ENCODE measurements around the gene IGF2BP1.
"Not testable (repeated sequence)": the region's sequence is repeated elsewhere in the genome, so short reads cannot be mapped to it uniquely, and the experiment has no call there.

Gene IGF2BP1

GRCh38 chr17:49003557-49004511 is 6.6 kb downstream of the IGF2BP1 start:
- peaks cover 14% of the 10 kb centered on the region for H3K4me1 Mint-ChIP-seq
- no peaks in the 10 kb centered on the region for H3K36me3 Mint-ChIP-seq
- no peak overlapping the region for H3K4me3 Mint-ChIP-seq
- peaks cover 97% of the 10 kb centered on the region for H3K27me3 Mint-ChIP-seq
- no peak for ATAC-seq
- no peak overlapping the region for H3K27ac Mint-ChIP-seq
- no peaks in the 10 kb centered on the region for H3K9me3 Mint-ChIP-seq

- Mint-ChIP-seq H3K27ac (no peak overlapping the region), H3K4me3 (no peak overlapping the region), H3K27me3 (peaks cover 86% of the 10 kb centered on the region), H3K9me3 (no peaks in the 10 kb centered on the region), H3K4me1 (peaks cover 14% of the 10 kb centered on the region), H3K36me3 (no peaks in the 10 kb centered on the region)
- ATAC-seq = no peak
Observed at GRCh38 chr17:49005140-49005539, 8.0 kb downstream of the IGF2BP1 start.

DNA sequence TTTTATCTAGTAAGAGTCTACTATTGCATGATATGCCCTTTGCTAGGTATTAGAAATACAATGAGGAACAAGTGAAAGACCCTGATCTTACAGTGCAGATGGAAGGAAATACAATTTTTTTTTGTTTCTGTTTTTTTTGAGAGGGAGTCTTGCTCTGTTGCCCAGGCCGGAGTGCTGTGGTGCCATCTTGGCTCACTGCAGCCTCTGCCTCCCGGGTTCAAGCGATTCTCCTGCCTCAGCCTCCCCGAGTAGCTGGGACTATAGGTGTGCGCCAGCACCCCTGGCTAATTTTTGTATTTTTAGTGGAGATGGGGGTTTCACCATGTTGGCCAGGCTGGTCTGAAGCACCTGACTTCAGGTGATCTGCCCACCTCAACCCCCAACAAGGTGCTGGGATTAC is 11.7 kb downstream of the IGF2BP1 start:
- H3K36me3 Mint-ChIP-seq, ATAC-seq, H3K9me3 Mint-ChIP-seq, H3K27ac Mint-ChIP-seq, H3K4me1 Mint-ChIP-seq, H3K4me3 Mint-ChIP-seq: not testable (repeated sequence)
- H3K27me3 Mint-ChIP-seq = peaks cover 69% of the 10 kb centered on the region

- H3K27me3 Mint-ChIP-seq = peaks cover 64% of the 10 kb centered on the region
- H3K27ac Mint-ChIP-seq = no peak overlapping the region
- peaks cover 5% of the 10 kb centered on the region for H3K4me1 Mint-ChIP-seq
- no peaks in the 10 kb centered on the region for H3K36me3 Mint-ChIP-seq
- ATAC-seq = no peak
- H3K9me3 Mint-ChIP-seq = no peaks in the 10 kb centered on the region
- H3K4me3 Mint-ChIP-seq = no peak overlapping the region
Observed at GRCh38 chr17:49012769-49013255, 15.6 kb downstream of the IGF2BP1 start.

DNA sequence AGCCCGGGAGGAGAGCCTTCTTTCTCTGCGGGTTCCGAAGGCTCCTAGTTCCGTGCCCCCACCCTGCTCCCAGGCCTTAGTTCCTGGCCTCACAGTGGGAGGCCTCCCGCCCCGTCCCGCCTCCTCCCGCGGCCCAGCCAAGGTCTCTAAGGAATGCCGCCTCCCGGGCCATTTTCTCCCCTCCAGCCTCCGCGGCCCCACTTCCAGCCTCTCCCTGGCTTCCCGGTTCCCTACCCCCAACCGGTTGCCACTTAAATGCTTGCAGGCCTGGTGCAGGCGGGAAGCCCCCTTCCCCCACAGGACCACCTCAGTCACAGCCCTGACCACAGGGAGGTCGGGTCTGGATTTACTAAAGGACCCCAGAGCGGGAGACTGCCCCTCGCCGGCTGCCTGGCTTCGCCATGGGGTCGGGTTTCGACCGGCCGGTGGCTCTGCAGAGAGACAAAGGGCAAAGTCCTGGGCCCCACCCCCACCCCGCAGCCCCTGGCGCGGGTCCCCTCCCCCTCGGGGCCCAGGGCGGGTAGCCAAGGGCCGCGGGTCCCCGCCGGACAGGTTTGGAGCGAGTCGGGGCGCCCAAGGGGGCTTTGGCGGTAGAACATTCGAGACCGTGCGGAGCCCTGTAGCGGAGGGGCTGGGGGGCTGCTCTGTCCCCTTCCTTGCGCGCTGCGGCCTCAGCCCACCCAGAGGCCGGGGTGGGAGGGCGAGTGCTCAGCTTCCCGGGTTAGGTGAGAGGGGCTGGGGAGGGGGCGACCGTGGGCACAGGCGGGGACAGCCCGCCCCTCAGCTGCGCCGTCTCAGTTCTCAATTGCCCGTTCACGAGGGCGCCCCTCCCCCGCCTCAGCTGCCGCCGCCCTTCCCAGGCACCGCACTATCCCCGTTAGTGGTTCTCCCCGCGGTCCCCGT is 16.4 kb downstream of the IGF2BP1 start:
- Mint-ChIP-seq H3K36me3 (no peaks in the 10 kb centered on the region), H3K27me3 (peaks cover 58% of the 10 kb centered on the region)
- ATAC-seq = peak; percentile 44

GRCh38 chr17:49015179-49015923 is 18.2 kb downstream of the IGF2BP1 start:
- Mint-ChIP-seq H3K36me3 (no peaks in the 10 kb centered on the region), H3K27me3 (peaks cover 51% of the 10 kb centered on the region), H3K27ac (no peak overlapping the region), H3K4me3 (no peak overlapping the region), H3K9me3 (no peaks in the 10 kb centered on the region), H3K4me1 (peaks cover 5% of the 10 kb centered on the region)
- peak; percentile 6 for ATAC-seq

More for the DNA sequence above, 16.4 kb downstream of the IGF2BP1 start:
- H3K9me3 Mint-ChIP-seq = no peaks in the 10 kb centered on the region
- H3K27ac Mint-ChIP-seq = no peak overlapping the region
- peaks cover 5% of the 10 kb centered on the region for H3K4me1 Mint-ChIP-seq
- H3K4me3 Mint-ChIP-seq = no peak overlapping the region

- no peak for ATAC-seq
- H3K9me3 Mint-ChIP-seq = no peaks in the 10 kb centered on the region
- H3K27me3 Mint-ChIP-seq = peaks cover 44% of the 10 kb centered on the region
- H3K4me3 Mint-ChIP-seq = no peak overlapping the region
- peaks cover 5% of the 10 kb centered on the region for H3K4me1 Mint-ChIP-seq
- H3K36me3 Mint-ChIP-seq = no peaks in the 10 kb centered on the region
- no peak overlapping the region for H3K27ac Mint-ChIP-seq
Observed at GRCh38 chr17:49015924-49016774, 19.0 kb downstream of the IGF2BP1 start.

GRCh38 chr17:49016775-49017463 is 19.7 kb downstream of the IGF2BP1 start:
- H3K27me3 Mint-ChIP-seq = peaks cover 44% of the 10 kb centered on the region
- no peaks in the 10 kb centered on the region for H3K36me3 Mint-ChIP-seq
- H3K4me1 Mint-ChIP-seq = peaks cover 5% of the 10 kb centered on the region
- no peaks in the 10 kb centered on the region for H3K9me3 Mint-ChIP-seq
- H3K4me3 Mint-ChIP-seq = no peak overlapping the region
- no peak for ATAC-seq
- H3K27ac Mint-ChIP-seq = no peak overlapping the region

DNA sequence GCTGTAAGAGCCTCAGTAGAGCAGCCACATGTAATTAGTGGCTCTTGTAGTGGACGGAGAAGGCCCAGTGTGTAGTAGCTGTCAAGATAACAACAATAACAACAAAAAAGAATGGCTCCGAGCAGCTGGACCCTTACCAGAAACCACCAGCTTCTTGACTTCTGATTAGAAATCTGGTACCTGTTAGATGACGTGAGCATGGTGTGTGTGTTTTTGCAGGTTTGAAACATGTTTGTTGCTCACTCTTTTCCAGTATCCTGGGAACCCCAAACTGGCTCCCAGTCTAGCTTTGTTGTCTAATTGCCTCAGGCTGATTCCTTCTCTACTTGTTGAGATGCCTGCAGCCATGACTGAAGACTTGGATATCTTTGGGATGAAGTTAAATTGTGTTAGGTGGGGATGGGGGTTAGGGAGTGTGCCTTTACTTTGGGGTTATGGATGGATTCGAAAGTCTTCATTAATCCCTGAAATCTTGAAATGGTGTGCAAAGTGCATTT is 21.0 kb downstream of the IGF2BP1 start:
- H3K9me3 Mint-ChIP-seq = no peaks in the 10 kb centered on the region
- no peak overlapping the region for H3K27ac Mint-ChIP-seq
- H3K4me3 Mint-ChIP-seq = no peak overlapping the region
- no peak for ATAC-seq
- H3K36me3 Mint-ChIP-seq = no peaks in the 10 kb centered on the region
- H3K4me1 Mint-ChIP-seq = peaks cover 5% of the 10 kb centered on the region
- peaks cover 41% of the 10 kb centered on the region for H3K27me3 Mint-ChIP-seq

DNA sequence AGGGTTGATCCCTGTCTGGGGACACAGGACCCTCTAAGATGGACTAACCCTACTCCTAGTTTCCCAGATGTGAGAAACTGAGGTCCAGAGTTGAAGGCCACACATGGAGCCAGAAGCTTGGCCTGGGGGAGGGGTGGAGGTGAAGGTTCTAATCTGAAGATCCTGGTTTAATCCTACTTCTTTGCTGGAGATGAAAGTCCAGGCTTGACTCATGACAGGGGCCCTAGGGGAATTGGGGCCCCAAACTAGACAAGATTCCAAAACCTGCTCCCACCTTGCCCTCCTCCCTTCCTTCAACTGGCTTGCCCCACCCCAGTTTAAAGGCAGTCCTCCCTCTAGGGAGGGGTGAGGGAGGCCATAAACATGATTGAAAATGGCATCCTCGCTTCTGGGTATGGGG is 21.6 kb downstream of the IGF2BP1 start:
- Mint-ChIP-seq H3K27me3 (peaks cover 35% of the 10 kb centered on the region), H3K9me3 (no peaks in the 10 kb centered on the region), H3K4me1 (peaks cover 5% of the 10 kb centered on the region), H3K36me3 (no peaks in the 10 kb centered on the region), H3K4me3 (no peak overlapping the region), H3K27ac (no peak overlapping the region)
- ATAC-seq = no peak

GRCh38 chr17:49020609-49021008 is 23.4 kb downstream of the IGF2BP1 start:
- no peak overlapping the region for H3K27ac Mint-ChIP-seq
- peaks cover 17% of the 10 kb centered on the region for H3K27me3 Mint-ChIP-seq
- no peaks in the 10 kb centered on the region for H3K4me1 Mint-ChIP-seq
- no peaks in the 10 kb centered on the region for H3K9me3 Mint-ChIP-seq
- H3K36me3 Mint-ChIP-seq = no peaks in the 10 kb centered on the region
- H3K4me3 Mint-ChIP-seq = no peak overlapping the region
- ATAC-seq = no peak

DNA sequence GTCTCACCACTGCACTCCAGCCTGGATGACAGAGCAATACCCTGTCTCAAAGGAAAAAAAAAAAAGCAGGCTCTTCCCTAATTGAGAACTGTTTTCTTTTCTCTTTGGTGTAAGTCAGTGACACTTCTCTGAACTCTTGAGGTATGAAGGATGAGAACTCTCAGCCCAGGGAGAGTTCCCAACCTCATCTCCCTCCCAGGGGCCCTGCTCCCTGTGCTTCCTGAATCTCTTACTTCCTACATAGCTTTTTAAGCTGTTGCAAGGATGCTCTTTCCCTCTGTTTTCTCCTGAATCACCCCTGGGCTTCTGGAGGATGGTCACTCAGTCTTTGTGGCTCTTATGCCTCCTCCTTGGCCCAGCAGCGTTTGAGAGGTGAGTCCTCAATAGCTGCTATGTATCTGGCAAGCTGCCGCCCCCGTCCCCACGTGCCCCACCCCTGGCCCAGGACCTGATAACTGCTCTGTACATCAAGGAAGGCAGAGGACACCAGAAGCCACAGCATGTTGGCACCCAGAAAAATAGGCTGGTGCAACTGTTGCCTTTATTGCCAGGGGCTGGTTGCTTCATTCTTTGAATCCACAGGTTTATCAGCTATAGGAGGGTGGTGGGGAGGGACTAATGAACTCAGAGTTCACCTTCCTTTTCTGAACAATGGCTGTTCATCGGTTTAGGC is 24.0 kb downstream of the IGF2BP1 start:
- Mint-ChIP-seq H3K36me3 (no peaks in the 10 kb centered on the region), H3K9me3 (no peaks in the 10 kb centered on the region), H3K27ac (no peak overlapping the region), H3K4me1 (no peaks in the 10 kb centered on the region), H3K4me3 (no peak overlapping the region), H3K27me3 (peaks cover 10% of the 10 kb centered on the region)
- ATAC-seq = no peak

DNA sequence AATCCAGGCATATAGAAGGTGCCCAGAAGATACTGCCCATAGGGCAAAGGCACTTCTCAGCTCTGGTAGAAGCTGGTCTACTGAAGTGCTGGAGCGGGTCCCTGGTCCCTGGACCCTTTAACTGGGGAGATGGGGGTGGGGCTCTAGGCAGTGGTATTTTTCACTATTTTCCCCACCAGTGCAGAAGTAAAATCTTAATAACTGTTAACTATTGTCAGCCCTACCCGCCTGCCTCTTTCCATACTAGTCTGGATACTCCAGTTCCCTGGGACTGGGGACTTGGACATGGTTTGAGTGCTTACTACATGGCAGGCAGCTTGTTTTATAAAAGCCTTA is 24.6 kb downstream of the IGF2BP1 start:
- H3K36me3 Mint-ChIP-seq = no peaks in the 10 kb centered on the region
- no peak overlapping the region for H3K27ac Mint-ChIP-seq
- peaks cover 10% of the 10 kb centered on the region for H3K27me3 Mint-ChIP-seq
- no peak overlapping the region for H3K4me3 Mint-ChIP-seq
- no peak for ATAC-seq
- no peaks in the 10 kb centered on the region for H3K9me3 Mint-ChIP-seq
- H3K4me1 Mint-ChIP-seq = no peaks in the 10 kb centered on the region

Data from stimulated activated memory B cell treated with anti-CD40 and anti-IgM and Interleukin-4, amounts not matched to agents 10 μg/mL and 1 μg/mL and 100 μg/mL, for 72 hours (primary cell).